Stomach (tissue), 4 donors: ENCODE measurements around the gene SARDH.

Experiments used
- POLR2A ChIP-seq, 4 donors: fragments of 450-650 bp; IDR thresholded peaks; one replicate each; pipeline ENCODE4 v1.6.1; 2016; ENCODE audit warnings: antibody characterized with exemption in 4 of 4, control low read depth in 2 of 4, mild to moderate bottlenecking in 1 of 4, moderate library complexity in 1 of 4
- TF ChIP-seq, protein P1 (sequence below), 7 experiments: fragments of 450-650 bp in 4 of 7; fragments of 200-600 bp in 3 of 7; sonication (generic) in 3 of 7; IDR thresholded peaks; one replicate each; pipeline ENCODE4 v1.5.1; 2016 to 2019; ENCODE audit warnings: antibody characterized with exemption in 7 of 7, control low read depth in 2 of 7, mild to moderate bottlenecking in 1 of 7

DNA sequence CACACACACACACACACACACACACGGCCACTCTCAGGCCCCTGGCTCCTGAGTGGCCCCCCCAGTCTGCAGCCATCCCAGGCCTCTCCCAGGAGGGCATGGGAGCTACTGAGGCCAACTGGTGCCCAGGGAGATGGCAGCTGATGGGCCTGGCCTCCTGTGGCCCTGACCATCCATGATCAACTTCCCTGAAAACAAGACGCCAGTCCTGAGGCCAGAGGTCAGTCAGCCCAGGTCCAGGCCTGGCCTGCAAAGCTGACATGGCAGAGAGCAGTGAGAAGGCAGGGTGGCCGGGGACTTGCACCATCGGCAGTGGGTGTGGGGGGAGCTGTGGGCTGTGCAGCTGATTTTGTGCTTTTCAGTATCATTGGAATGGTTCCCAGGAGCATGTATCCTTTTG is 47.0 kb downstream of the SARDH start:
- TF ChIP-seq POLR2A (IDR thresholded peaks at IDR 0.05) = no peak
- TF ChIP-seq, protein P1, sequence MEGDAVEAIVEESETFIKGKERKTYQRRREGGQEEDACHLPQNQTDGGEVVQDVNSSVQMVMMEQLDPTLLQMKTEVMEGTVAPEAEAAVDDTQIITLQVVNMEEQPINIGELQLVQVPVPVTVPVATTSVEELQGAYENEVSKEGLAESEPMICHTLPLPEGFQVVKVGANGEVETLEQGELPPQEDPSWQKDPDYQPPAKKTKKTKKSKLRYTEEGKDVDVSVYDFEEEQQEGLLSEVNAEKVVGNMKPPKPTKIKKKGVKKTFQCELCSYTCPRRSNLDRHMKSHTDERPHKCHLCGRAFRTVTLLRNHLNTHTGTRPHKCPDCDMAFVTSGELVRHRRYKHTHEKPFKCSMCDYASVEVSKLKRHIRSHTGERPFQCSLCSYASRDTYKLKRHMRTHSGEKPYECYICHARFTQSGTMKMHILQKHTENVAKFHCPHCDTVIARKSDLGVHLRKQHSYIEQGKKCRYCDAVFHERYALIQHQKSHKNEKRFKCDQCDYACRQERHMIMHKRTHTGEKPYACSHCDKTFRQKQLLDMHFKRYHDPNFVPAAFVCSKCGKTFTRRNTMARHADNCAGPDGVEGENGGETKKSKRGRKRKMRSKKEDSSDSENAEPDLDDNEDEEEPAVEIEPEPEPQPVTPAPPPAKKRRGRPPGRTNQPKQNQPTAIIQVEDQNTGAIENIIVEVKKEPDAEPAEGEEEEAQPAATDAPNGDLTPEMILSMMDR (IDR thresholded peaks at IDR 0.05) = no peak
